ENCODE measurements around the gene PTTG2. TPM values are rescaled to one million over a fixed set of nuclear protein-coding genes. Genes with fewer than 3 reads are reported as not detected.

Gene PTTG2
- total and polyA plus RNA-seq, 2 of the 13 experiments (the other 11 are each of a cell fraction or from before 2014, with no cell fraction given): not detected

GRCh38 chr4:37983951-37984350 is 23.8 kb downstream of the PTTG2 start:
- H3K4me1 ChIP-seq (ENCODE audit: insufficient read depth, low read length): peaks cover 33% of the 10 kb centered on the region
- no peak overlapping the region for H2AFZ ChIP-seq (ENCODE audit: low read length)
- no peaks in the 10 kb centered on the region for H3K36me3 ChIP-seq (replicated peaks in 1 of 2; ENCODE audit: control insufficient read depth in 1 of 2, insufficient read depth in 2 of 2, low read length in 2 of 2)
- H3K79me2 ChIP-seq (ENCODE audit: insufficient read depth, low read length): peaks cover 19% of the 10 kb centered on the region
- intact Hi-C loops (cut with micrococcal nuclease; ENCODE audit: unreplicated experiment) (no loop called here), in situ Hi-C loops (cut with HindIII; ENCODE audit: extremely low pct_ligation_motif_present, low pct_unique_long_range_greater_than_20kb) (no loop called here)
- H3K9me3 ChIP-seq (ENCODE audit: low read length): no peaks in the 10 kb centered on the region
- WGBS (ENCODE audit: low lambda C conversion rate): 96% methylated on average over 1 of the region's 1 CpG
- H3K27ac ChIP-seq (ENCODE audit: extremely low read length, insufficient read depth, low read length): no peak overlapping the region
- H4K20me1 ChIP-seq (ENCODE audit: insufficient read depth, low read length): peaks cover 5% of the 10 kb centered on the region; the same call in 1 of the 2 replicates
- H3K9ac ChIP-seq (ENCODE audit: insufficient read depth, low read depth, low read length): no peak overlapping the region
- CTCF ChIA-PET (ENCODE audit: low intra/inter-chr PET ratio, low total read pairs): no interaction called here
- BruUV-seq (replicated peaks): no TSS peak
- FAIRE-seq (no peak), ATAC-seq (no peak), DNase-seq (ENCODE audit: low spot score) (no peak)
- no peaks in the 10 kb centered on the region for H3K27me3 ChIP-seq (ENCODE audit: control insufficient read depth in 1 of 2, insufficient read depth in 2 of 2, low read length in 2 of 2)
- no peak overlapping the region for H3K4me2 ChIP-seq (ENCODE audit: low read depth, low read length)
- no peak overlapping the region for H3K4me3 ChIP-seq (replicated peaks in 1 of 3; ENCODE audit: insufficient read depth in 1 of 3, low read depth in 2 of 3, low read length in 3 of 3)
- POLR2A ChIA-PET: no interaction called here
- no peak for TF ChIP-seq ZNF788 (CRISPR knock-in tag; IDR thresholded peaks at IDR 0.05; ENCODE audit: borderline replicate concordance)
- TF ChIP-seq U2AF1 (optimal IDR thresholded peaks at IDR 0.05; ENCODE audit: low read depth, low read length): no peak
- TF ChIP-seq, protein P1, sequence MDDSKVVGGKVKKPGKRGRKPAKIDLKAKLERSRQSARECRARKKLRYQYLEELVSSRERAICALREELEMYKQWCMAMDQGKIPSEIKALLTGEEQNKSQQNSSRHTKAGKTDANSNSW (CRISPR knock-in tag; IDR thresholded peaks at IDR 0.05; ENCODE audit: borderline replicate concordance): no peak
- no peak for TF ChIP-seq ARNT2 (CRISPR knock-in tag; IDR thresholded peaks at IDR 0.05; ENCODE audit: low read depth)
- TF ChIP-seq, protein P2, sequence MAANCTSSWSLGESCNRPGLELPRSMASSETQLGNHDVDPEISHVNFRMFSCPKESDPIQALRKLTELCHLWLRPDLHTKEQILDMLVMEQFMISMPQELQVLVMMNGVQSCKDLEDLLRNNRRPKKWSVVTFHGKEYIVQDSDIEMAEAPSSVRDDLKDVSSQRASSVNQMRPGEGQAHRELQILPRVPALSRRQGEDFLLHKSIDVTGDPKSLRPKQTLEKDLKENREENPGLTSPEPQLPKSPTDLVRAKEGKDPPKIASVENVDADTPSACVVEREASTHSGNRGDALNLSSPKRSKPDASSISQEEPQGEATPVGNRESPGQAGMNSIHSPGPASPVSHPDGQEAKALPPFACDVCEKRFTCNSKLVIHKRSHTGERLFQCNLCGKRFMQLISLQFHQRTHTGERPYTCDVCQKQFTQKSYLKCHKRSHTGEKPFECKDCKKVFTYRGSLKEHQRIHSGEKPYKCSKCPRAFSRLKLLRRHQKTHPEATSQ (CRISPR knock-in tag; IDR thresholded peaks at IDR 0.05; ENCODE audit: borderline replicate concordance): no peak
- TF ChIP-seq LRRFIP1 (CRISPR knock-in tag; conservative IDR thresholded peaks at IDR 0.05): no peak
- TF ChIP-seq DZIP1 (CRISPR knock-in tag; IDR thresholded peaks at IDR 0.05): no peak
- TF ChIP-seq HOXD1 (CRISPR knock-in tag; IDR thresholded peaks at IDR 0.05): no peak
- TF ChIP-seq, protein P3, sequence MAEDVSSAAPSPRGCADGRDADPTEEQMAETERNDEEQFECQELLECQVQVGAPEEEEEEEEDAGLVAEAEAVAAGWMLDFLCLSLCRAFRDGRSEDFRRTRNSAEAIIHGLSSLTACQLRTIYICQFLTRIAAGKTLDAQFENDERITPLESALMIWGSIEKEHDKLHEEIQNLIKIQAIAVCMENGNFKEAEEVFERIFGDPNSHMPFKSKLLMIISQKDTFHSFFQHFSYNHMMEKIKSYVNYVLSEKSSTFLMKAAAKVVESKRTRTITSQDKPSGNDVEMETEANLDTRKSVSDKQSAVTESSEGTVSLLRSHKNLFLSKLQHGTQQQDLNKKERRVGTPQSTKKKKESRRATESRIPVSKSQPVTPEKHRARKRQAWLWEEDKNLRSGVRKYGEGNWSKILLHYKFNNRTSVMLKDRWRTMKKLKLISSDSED (CRISPR knock-in tag; IDR thresholded peaks at IDR 0.05): no peak
- TF ChIP-seq STAT6 (CRISPR knock-in tag; IDR thresholded peaks at IDR 0.05; ENCODE audit: borderline replicate concordance): no peak
- no peak for TF ChIP-seq MED1 (CRISPR knock-in tag; IDR thresholded peaks at IDR 0.05)
- TF ChIP-seq KMT2B (CRISPR knock-in tag; IDR thresholded peaks at IDR 0.05): no peak
- TF ChIP-seq PPARG (CRISPR knock-in tag; conservative IDR thresholded peaks at IDR 0.05): no peak
- no peak for TF ChIP-seq ZFP36L1 (CRISPR knock-in tag; IDR thresholded peaks at IDR 0.05)

Measured in HepG2 (cell line).